ENCODE measurements around the gene RBM4B.

Gene RBM4B

DNA sequence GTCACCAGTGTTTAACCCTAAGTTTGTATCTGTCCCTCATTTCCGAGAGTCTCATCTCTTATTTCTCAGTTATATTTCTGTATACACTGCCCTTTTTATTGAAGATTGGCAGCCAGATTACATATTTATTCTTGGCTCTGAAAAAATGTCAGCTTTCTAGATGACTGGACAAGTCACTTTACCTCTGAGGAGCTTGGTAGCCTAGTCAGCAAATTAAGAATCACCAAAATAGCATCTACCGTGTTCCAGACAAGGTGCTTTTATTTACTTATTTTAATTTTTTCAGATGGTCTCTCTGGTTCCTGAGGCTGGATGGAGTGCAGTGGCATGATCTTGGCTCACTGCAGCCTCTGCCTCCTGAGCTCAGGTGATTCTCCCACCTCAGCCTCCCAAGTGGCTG is 44.7 kb downstream of the RBM4B start:
- H3K9me3 ChIP-seq (ENCODE audit: low read length) = no peaks in the 10 kb centered on the region
- H4K20me1 ChIP-seq (ENCODE audit: insufficient read depth, low read length) = no peaks in the 10 kb centered on the region
- no peak overlapping the region for H3K4me3 ChIP-seq (ENCODE audit: low read depth, low read length, poor library complexity, severe bottlenecking)
- H3K79me2 ChIP-seq (ENCODE audit: insufficient read depth, low read length) = peaks cover 53% of the 10 kb centered on the region
- no peaks in the 10 kb centered on the region for H3K9me2 ChIP-seq (ENCODE audit: low read depth, low read length)
- H3K36me3 ChIP-seq (ENCODE audit: insufficient read depth, low read length) = peaks cover 86% of the 10 kb centered on the region
- peaks cover 16% of the 10 kb centered on the region for H3K4me1 ChIP-seq (ENCODE audit: insufficient read depth, low read length, severe bottlenecking)
- no peak overlapping the region for H3K27ac ChIP-seq (ENCODE audit: low read depth, low read length, poor library complexity, severe bottlenecking)
- H3K9ac ChIP-seq (ENCODE audit: low read length) = no peak overlapping the region
- H3K4me2 ChIP-seq (ENCODE audit: low read length) = no peak overlapping the region
- TF ChIP-seq, protein P1, sequence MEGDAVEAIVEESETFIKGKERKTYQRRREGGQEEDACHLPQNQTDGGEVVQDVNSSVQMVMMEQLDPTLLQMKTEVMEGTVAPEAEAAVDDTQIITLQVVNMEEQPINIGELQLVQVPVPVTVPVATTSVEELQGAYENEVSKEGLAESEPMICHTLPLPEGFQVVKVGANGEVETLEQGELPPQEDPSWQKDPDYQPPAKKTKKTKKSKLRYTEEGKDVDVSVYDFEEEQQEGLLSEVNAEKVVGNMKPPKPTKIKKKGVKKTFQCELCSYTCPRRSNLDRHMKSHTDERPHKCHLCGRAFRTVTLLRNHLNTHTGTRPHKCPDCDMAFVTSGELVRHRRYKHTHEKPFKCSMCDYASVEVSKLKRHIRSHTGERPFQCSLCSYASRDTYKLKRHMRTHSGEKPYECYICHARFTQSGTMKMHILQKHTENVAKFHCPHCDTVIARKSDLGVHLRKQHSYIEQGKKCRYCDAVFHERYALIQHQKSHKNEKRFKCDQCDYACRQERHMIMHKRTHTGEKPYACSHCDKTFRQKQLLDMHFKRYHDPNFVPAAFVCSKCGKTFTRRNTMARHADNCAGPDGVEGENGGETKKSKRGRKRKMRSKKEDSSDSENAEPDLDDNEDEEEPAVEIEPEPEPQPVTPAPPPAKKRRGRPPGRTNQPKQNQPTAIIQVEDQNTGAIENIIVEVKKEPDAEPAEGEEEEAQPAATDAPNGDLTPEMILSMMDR (IDR thresholded peaks at IDR 0.05; ENCODE audit: low read length) = no peak
- TF ChIP-seq EZH2 (IDR thresholded peaks at IDR 0.05; ENCODE audit: borderline replicate concordance, low read length) = no peak
- H3K27me3 ChIP-seq (ENCODE audit: insufficient read depth, low read length) = no peaks in the 10 kb centered on the region
- H3F3A ChIP-seq (ENCODE audit: insufficient read depth, low read length) = peaks cover 25% of the 10 kb centered on the region
- H2AFZ ChIP-seq (ENCODE audit: low read length) = no peak overlapping the region

DNA sequence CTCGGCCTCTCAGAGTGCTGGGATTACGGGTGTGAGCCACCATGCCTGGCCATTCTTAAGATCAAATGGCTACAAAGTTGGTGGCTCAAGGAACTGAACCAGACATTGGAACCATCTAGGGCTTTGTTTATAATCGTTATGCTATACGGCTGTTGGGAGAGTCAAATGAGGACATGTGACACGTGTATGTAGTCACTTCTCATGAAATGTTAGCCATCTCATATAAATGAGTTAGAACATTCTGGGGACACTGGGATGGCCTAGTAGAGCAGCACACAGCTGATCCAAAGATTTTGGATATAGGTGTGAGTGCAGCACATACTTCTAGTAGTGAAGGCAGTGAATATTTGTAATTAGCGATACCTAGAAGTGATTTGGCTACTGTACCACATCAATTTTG is 45.8 kb downstream of the RBM4B start:
- no peaks in the 10 kb centered on the region for H4K20me1 ChIP-seq (ENCODE audit: insufficient read depth, low read length)
- no peaks in the 10 kb centered on the region for H3K9me2 ChIP-seq (ENCODE audit: low read depth, low read length)
- no peak for TF ChIP-seq EZH2 (IDR thresholded peaks at IDR 0.05; ENCODE audit: borderline replicate concordance, low read length)
- TF ChIP-seq, protein P1 (IDR thresholded peaks at IDR 0.05; ENCODE audit: low read length) = no peak
- no peaks in the 10 kb centered on the region for H3K9me3 ChIP-seq (ENCODE audit: low read length)
- H3K27ac ChIP-seq (ENCODE audit: low read depth, low read length, poor library complexity, severe bottlenecking) = no peak overlapping the region
- H3K79me2 ChIP-seq (ENCODE audit: insufficient read depth, low read length) = peaks cover 58% of the 10 kb centered on the region
- H3F3A ChIP-seq (ENCODE audit: insufficient read depth, low read length) = peaks cover 17% of the 10 kb centered on the region
- no peak overlapping the region for H3K9ac ChIP-seq (ENCODE audit: low read length)
- no peak overlapping the region for H3K4me2 ChIP-seq (ENCODE audit: low read length)
- H3K27me3 ChIP-seq (ENCODE audit: insufficient read depth, low read length) = no peaks in the 10 kb centered on the region
- no peak overlapping the region for H2AFZ ChIP-seq (ENCODE audit: low read length)
- H3K4me1 ChIP-seq (ENCODE audit: insufficient read depth, low read length, severe bottlenecking) = peaks cover 5% of the 10 kb centered on the region
- H3K36me3 ChIP-seq (ENCODE audit: insufficient read depth, low read length) = peaks cover 95% of the 10 kb centered on the region
- H3K4me3 ChIP-seq (ENCODE audit: low read depth, low read length, poor library complexity, severe bottlenecking) = no peak overlapping the region

GRCh38 chr11:66629356-66629755 is 48.3 kb downstream of the RBM4B start:
- TF ChIP-seq EZH2 (IDR thresholded peaks at IDR 0.05; ENCODE audit: borderline replicate concordance, low read length) = no peak
- TF ChIP-seq, protein P1 (IDR thresholded peaks at IDR 0.05; ENCODE audit: low read length) = no peak
- Histone ChIP-seq H3K9ac (ENCODE audit: low read length) (no peak overlapping the region), H3K4me1 (ENCODE audit: insufficient read depth, low read length, severe bottlenecking) (no peaks in the 10 kb centered on the region), H3K4me2 (ENCODE audit: low read length) (no peak overlapping the region), H3K4me3 (ENCODE audit: low read depth, low read length, poor library complexity, severe bottlenecking) (no peak overlapping the region), H3K27ac (ENCODE audit: low read depth, low read length, poor library complexity, severe bottlenecking) (no peak overlapping the region), H3F3A (ENCODE audit: insufficient read depth, low read length) (peaks cover 4% of the 10 kb centered on the region; the same call in 1 of the 2 replicates), H3K9me2 (ENCODE audit: low read depth, low read length) (no peaks in the 10 kb centered on the region), H3K27me3 (ENCODE audit: insufficient read depth, low read length) (no peaks in the 10 kb centered on the region), H3K9me3 (ENCODE audit: low read length) (no peaks in the 10 kb centered on the region), H3K36me3 (ENCODE audit: insufficient read depth, low read length) (peaks cover 97% of the 10 kb centered on the region), H2AFZ (ENCODE audit: low read length) (no peak overlapping the region), H3K79me2 (ENCODE audit: insufficient read depth, low read length) (peaks cover 75% of the 10 kb centered on the region), H4K20me1 (ENCODE audit: insufficient read depth, low read length) (no peaks in the 10 kb centered on the region)

Data from OCI-LY1 (cell line).